Stimulated activated CD4-positive, alpha-beta T cell treated with anti-CD3 and anti-CD28 coated beads, TNF-alpha, amount 100 ng/mL, for 24 hours (primary cell): ENCODE results near the gene PYDC1.
"Not testable (repeated sequence)": the region's sequence is repeated elsewhere in the genome, so short reads cannot be mapped to it uniquely, and the experiment has no call there.

Experiments used
- DNase-seq, 3 experiments: peaks; one replicate each; pipeline ENCODE4 v3.0.0-alpha.2; 2020; ENCODE audit warnings: low read depth in 3 of 3

Gene PYDC1

DNA sequence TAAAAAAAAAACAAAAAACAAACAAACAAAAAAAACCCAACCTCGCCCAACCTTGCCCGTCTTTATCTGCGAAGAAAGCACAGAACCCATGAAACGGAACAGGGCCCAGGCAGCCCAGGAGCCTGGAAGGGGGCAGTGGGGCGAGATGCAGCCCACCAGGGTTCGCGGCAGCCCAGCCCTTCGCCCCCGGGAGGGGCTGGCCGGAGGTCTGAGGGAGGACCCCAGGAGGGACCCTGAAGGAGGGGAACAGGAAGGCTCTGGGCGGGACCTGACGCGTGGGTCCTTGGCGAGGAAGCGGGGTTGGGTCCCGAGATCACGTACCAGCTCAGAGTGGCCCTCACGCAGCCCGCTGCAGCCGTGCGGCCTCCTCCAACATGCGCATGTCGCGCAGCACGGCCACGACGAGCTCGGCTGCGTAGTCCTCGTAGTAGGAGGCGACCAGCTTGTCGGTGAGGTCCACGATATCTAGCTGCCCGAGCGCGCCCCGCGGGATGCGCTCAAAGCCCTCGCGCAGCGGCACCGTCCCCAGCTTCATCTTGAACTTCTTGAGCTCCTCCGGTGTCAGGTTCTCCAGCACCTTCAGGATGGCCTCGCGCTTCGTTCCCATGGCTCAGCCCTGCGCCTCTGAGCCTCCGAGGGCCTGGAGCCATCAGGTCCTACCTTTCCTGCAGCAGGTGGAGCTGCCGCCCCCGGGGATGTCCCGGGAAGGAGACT lies at the start of gene PYDC1:
Gene PYDC1 (minus strand): TSS at position 714 of the 714 bp plus-strand sequence. CDS start 107 bp downstream, at position 607.
- no peak for DNase-seq

GRCh38 chr16:31265329-31266245 lies 48.7 kb upstream of the PYDC1 start:
- DNase-seq: peak; percentile 50 to 82 (median 61)

GRCh38 chr16:31262084-31262483 lies 45.1 kb upstream of the PYDC1 start:
- no peak for DNase-seq

GRCh38 chr16:31260136-31260931 lies 43.4 kb upstream of the PYDC1 start:
- no peak for DNase-seq

DNA sequence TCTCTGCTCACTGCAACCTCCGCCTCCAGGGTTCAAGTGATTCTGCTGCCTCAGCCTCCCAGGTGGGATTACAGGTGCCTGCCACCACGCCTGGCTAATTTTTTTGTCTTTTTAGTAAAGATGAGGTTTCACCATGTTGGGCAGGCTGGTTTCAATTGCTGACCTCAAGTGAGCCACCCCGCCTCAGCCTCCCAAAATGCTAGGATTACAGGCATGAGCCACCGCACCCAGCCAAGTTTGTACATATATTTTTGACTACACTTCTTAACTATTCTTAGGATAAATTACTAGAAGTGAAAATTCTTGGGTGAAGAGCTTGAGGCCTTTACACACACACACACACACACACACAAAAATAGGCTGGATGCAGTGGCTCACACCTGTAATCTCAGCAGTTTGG lies 41.4 kb upstream of the PYDC1 start:
- DNase-seq: no peak

- DNase-seq: no peak
Measured at GRCh38 chr16:31256466-31256865, 39.5 kb upstream of the PYDC1 start.

- peak in 1 of 3 experiments; percentile 33 for DNase-seq
Measured at GRCh38 chr16:31253642-31254045, 36.7 kb upstream of the PYDC1 start.

DNA sequence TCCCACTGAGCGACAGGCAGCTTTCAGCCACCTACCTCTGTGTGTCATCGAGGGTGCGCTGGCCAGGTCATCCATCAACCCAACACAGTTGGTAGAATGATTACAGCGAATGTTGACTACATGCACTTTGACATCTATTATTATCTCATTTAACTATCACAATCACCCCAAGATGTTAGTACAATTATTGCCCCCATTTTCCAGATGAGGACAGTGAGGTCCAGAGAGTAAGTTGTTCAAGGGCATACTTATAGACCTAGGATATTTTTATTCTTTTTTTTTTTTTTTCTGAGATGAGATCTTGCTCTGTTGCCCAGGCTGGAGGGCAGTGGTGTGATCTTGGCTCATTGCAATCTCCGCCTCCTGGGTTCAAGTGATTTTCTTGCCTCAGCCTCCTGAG lies 34.5 kb upstream of the PYDC1 start:
- no peak for DNase-seq

DNA sequence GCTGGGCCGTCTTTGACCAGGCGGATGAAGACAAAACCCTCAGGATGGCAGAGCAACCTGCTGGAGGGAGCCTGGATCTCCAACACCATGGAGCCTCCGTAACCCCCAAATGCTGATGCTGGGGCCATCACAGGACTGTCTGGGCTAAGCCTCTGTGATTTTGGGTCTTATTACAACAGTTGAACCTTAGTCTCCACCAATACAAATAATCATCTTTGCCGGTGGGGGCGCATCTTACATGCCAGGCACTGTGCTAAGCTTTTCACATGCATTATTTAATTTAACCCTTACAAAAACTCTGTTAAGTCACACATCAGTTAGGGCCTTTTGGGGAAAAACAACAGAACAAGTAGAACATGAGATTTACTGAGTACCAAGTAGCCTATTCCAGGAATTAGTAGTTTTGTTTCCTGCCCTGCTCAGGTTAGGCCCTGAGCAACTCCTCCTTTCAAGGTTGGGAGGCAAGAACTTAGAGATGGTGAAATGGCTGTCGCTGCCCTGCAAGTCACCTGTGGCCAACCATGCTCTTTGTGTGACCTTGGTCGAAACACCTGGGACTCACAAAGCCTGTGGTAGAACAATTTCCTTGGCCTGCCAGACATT lies 33.9 kb upstream of the PYDC1 start:
- DNase-seq: no peak

GRCh38 chr16:31248344-31248743 lies 31.4 kb upstream of the PYDC1 start:
- DNase-seq: no peak

- DNase-seq: no peak
Measured at GRCh38 chr16:31246296-31246695, 29.4 kb upstream of the PYDC1 start.

DNA sequence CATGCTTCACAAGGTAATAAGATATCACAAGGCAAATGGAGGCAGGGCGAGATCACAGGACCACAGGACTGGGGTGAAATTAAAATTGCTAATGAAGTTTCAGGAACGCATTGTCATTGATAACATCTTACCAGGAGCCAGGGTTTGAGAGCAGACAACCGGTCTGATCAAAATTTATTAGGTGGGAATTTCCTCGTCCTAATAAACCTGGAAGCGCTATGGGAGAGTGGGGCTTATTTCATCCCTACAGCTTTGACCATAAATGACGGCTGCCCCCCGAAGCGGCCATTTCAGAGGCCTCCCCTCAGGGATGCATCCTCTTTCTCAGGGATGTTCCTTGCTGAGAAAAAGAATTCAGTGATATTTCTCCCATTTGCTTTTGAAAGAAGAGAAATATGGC lies 28.7 kb upstream of the PYDC1 start:
- DNase-seq: not testable (repeated sequence)

- no peak for DNase-seq
Measured at GRCh38 chr16:31243734-31244670, 27.1 kb upstream of the PYDC1 start.

GRCh38 chr16:31242206-31242605 lies 25.3 kb upstream of the PYDC1 start:
- DNase-seq: no peak

DNA sequence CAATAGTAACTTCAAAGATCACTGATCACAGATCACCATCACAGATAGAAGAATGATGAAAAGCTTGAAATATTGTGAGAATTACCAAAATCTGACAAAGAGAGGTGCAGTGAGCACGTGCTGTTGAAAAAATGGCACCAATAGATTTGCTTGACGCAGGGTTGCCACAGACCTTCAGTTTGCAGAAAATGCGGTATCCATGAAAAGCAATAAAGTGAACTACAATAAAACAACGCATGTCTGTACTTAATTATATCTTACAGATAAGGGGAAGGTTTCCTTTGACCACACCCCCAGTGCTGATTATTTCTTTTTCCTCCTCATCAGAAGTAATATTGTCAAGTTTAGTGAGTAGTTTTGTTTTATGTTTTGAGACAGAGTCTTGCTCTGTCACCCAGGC lies 21.1 kb upstream of the PYDC1 start:
- no peak for DNase-seq

DNA sequence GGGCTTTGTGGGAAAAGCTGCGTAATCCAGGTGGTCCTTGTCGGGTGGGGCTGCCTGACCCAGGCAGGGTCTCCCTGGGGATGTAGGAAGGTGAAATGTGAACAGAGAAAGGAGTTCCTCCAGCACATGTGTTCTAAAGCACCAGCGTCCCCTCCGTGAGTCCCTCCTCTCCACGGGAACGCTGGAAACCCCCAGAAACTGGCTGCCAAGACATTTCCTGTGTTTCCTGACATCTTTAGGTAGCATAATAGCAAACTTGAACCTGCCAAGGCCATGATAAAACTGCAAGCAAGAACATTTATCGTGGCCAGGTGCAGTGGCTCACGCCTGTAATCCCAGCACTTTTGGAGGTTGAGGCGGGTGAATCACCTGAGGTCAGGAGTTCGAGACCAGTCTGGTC lies 12.6 kb upstream of the PYDC1 start:
- no peak for DNase-seq

GRCh38 chr16:31228206-31228605 lies 11.3 kb upstream of the PYDC1 start:
- DNase-seq: no peak

- no peak for DNase-seq
Measured at GRCh38 chr16:31225193-31225592, 8.3 kb upstream of the PYDC1 start.

GRCh38 chr16:31224092-31224955 lies 7.4 kb upstream of the PYDC1 start:
- no peak for DNase-seq

GRCh38 chr16:31223044-31223443 lies 6.1 kb upstream of the PYDC1 start:
- DNase-seq: no peak
